Tibial artery (tissue), 4 donors: ENCODE measurements around the gene AKAP5.

Source experiments
- DNase-seq, 2 donors: peaks; one replicate each; pipeline ENCODE4 v3.0.0-alpha.2; 2019
- H3K27ac ChIP-seq, 2 donors: fragments of 200-600 bp; sonication (generic) in 1 of 2; 1 replicate in 1 of 2; 2 replicates in 1 of 2; pipeline ENCODE4 v1.5.1; 2018 to 2019; ENCODE audit warnings: mild to moderate bottlenecking in 1 of 2
- H3K27me3 ChIP-seq, 2 donors: fragments of 200-600 bp; sonication (generic) in 1 of 2; one replicate each; pipeline versions ENCODE4 v1.5.1 to v1.6.0; 2016 to 2019
- H3K36me3 ChIP-seq, 3 donors: fragments of 200-600 bp; sonication (generic) in 2 of 3; one replicate each; pipeline ENCODE4 v1.5.1; 2016 to 2019; ENCODE audit warnings: mild to moderate bottlenecking in 2 of 3
- H3K4me1 ChIP-seq, 4 donors: fragments of 200-600 bp; sonication (generic) in 2 of 4; 1 replicate in 3 of 4; 2 replicates in 1 of 4; pipeline ENCODE4 v1.5.1; 2016 to 2019
- H3K4me3 ChIP-seq, 2 donors: fragments of 200-600 bp; sonication (generic) in 1 of 2; 1 replicate in 1 of 2; 2 replicates in 1 of 2; pipeline ENCODE4 v1.5.1; 2018 to 2019; ENCODE audit warnings: mild to moderate bottlenecking in 2 of 2
- H3K9me3 ChIP-seq, 3 donors: fragments of 200-600 bp; sonication (generic) in 1 of 3; one replicate each; pipeline ENCODE4 v1.5.1; 2016 to 2019
- intact Hi-C: fragments of 100-400 bp; cut with DNase I; formaldehyde crosslinking; loops from one replicate; pipeline ENCODE4 v1.15.0; 2023; ENCODE audit warnings: low total_unique reads
- TF ChIP-seq, protein P1 (sequence below), 2 experiments: fragments of 200-600 bp in 1 of 2; fragments of 450-650 bp in 1 of 2; IDR thresholded peaks; one replicate each; pipeline ENCODE4 v1.5.1; 2017 to 2019; ENCODE audit warnings: antibody characterized with exemption in 2 of 2, mild to moderate bottlenecking in 1 of 2, moderate library complexity in 1 of 2

The AKAP5 gene

GRCh38 chr14:64461221-64461620, 4.1 kb upstream of the AKAP5 start:
- no peaks in the 10 kb centered on the region for H3K9me3 ChIP-seq
- peaks cover 0 to 14% (median 6%) of the 10 kb centered on the region in 4 donors for H3K4me1 ChIP-seq
- TF ChIP-seq, protein P1, sequence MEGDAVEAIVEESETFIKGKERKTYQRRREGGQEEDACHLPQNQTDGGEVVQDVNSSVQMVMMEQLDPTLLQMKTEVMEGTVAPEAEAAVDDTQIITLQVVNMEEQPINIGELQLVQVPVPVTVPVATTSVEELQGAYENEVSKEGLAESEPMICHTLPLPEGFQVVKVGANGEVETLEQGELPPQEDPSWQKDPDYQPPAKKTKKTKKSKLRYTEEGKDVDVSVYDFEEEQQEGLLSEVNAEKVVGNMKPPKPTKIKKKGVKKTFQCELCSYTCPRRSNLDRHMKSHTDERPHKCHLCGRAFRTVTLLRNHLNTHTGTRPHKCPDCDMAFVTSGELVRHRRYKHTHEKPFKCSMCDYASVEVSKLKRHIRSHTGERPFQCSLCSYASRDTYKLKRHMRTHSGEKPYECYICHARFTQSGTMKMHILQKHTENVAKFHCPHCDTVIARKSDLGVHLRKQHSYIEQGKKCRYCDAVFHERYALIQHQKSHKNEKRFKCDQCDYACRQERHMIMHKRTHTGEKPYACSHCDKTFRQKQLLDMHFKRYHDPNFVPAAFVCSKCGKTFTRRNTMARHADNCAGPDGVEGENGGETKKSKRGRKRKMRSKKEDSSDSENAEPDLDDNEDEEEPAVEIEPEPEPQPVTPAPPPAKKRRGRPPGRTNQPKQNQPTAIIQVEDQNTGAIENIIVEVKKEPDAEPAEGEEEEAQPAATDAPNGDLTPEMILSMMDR (IDR thresholded peaks at IDR 0.05) = no peak
- no peak overlapping the region for H3K4me3 ChIP-seq
- DNase-seq = no peak
- intact Hi-C loops = no loop called here
- no peak overlapping the region for H3K27ac ChIP-seq
- no peaks in the 10 kb centered on the region for H3K27me3 ChIP-seq
- peaks cover 0 to 30% (median 0%) of the 10 kb centered on the region in 3 donors for H3K36me3 ChIP-seq

- TF ChIP-seq, protein P1 (IDR thresholded peaks at IDR 0.05) = no peak
- H3K27me3 ChIP-seq = no peaks in the 10 kb centered on the region
These were observed 2.1 kb upstream of the AKAP5 start for GRCh38 chr14:64463195-64463594.

DNA sequence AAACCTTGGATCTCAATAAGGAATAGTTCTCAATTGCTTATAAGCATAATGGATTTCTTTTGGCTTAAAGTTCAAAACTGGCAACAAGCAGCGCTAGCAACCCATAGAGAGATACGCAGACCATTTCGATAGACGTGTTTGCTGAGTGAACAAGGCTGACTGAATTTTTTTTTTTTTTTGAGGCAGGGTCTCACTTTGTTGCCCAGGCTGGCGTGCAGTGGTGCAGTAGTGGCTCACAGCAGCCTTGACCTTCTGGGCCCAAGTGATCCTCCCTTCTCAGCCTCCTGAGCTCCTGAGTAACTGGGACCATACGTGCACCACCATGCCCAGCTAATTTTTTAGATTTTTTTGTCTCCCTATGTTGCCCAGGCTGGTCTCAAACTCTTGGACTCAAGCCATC, 1.4 kb upstream of the AKAP5 start:
- TF ChIP-seq, protein P1 (IDR thresholded peaks at IDR 0.05) = no peak
- Histone ChIP-seq H3K36me3 (peaks cover 0 to 16% (median 0%) of the 10 kb centered on the region in 3 donors), H3K27ac (no peak overlapping the region), H3K4me1 (peaks cover 0 to 19% (median 7%) of the 10 kb centered on the region in 4 donors), H3K9me3 (no peaks in the 10 kb centered on the region), H3K27me3 (no peaks in the 10 kb centered on the region), H3K4me3 (no peak overlapping the region)
- no peak for DNase-seq
- intact Hi-C loops = no loop called here

More at GRCh38 chr14:64463195-64463594, 2.1 kb upstream of the AKAP5 start:
- no peak for DNase-seq
- H3K27ac ChIP-seq = no peak overlapping the region
- H3K36me3 ChIP-seq = peaks cover 0 to 21% (median 0%) of the 10 kb centered on the region in 3 donors
- no peak overlapping the region for H3K4me3 ChIP-seq
- H3K9me3 ChIP-seq = no peaks in the 10 kb centered on the region
- intact Hi-C loops = no loop called here
- peaks cover 0 to 16% (median 7%) of the 10 kb centered on the region in 4 donors for H3K4me1 ChIP-seq

GRCh38 chr14:64464651-64465050, 648 bp upstream of the AKAP5 start:
- Histone ChIP-seq H3K27me3 (no peaks in the 10 kb centered on the region), H3K4me1 (peaks cover 0 to 19% (median 7%) of the 10 kb centered on the region in 4 donors), H3K27ac (peak overlapping the region; percentile 78 to 79), H3K36me3 (peaks cover 0 to 11% (median 0%) of the 10 kb centered on the region in 3 donors), H3K9me3 (no peaks in the 10 kb centered on the region), H3K4me3 (peak overlapping the region; percentile 64 to 69)
- TF ChIP-seq, protein P1 (IDR thresholded peaks at IDR 0.05) = no peak
- intact Hi-C loops = no loop called here
- DNase-seq = no peak

DNA sequence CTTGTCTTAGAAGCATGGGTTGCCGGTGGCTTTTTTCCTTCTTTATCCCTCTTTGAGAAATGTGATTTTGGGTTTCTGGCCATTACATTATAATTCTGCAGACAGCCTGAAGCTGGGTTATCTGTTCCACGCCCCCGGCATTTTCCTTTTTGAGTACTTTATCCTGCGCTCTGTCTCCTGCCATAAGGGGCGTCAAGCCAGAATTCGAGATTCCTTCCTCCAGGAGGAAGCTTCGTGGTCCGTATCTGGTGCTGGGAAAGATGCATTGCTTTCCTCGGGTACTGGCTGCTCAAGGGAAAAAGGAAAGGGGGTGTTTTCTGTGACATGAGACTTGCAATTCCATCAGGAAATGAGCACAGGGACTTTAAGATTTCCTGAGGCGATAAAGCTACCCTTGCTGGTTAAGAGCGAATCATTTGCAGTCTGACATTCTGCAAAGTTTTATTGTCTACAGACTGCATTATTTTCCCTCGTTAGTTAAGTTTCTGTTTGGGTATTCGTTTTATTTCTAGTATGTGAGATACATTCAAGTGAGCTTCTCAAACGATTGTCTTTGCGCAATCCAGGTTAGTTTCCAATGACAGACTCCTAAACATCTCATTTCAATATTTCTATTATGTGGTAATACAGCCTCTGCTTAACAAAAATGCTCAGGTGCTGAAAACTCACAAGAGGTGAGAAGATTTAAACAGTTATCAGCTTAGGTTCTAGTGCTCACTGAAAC, 694 bp downstream of the AKAP5 start:
- H3K27ac ChIP-seq = peak overlapping the region; percentile 78 to 79
- H3K9me3 ChIP-seq = no peaks in the 10 kb centered on the region
- intact Hi-C loops = loop anchor here (1.0 kb wide), 1 partner anchor 11 kb away; no protein-coding TSS in a partner anchor
- TF ChIP-seq, protein P1 (IDR thresholded peaks at IDR 0.05) = peak; percentile 19 to 40
- H3K4me3 ChIP-seq = peak overlapping the region; percentile 64 to 69
- H3K27me3 ChIP-seq = no peaks in the 10 kb centered on the region
- DNase-seq = no peak
- H3K36me3 ChIP-seq = no peaks in the 10 kb centered on the region
- peaks cover 0 to 19% (median 7%) of the 10 kb centered on the region in 4 donors for H3K4me1 ChIP-seq
